OCI-LY7 (cell line): ENCODE measurements around the gene AKT3. TPM values are rescaled to one million over a fixed set of nuclear protein-coding genes. Genes with fewer than 3 reads are reported as not detected.

Experiments
- BruUV-seq: library from RNA; stranded (reverse); fragments of 400-500 nt; replicated peaks from 2 replicates; lab custom pipeline; 2021; lab: Mats Ljungman, UMichigan
- CTCF ChIA-PET: fragments of 300-600 bp; sonication (Branson Sonifier 250); formaldehyde crosslinking; loops from one replicate; lab custom pipeline; 2022; ENCODE audit warnings: antibody characterized with exemption; ENCODE audit not compliant: unreplicated experiment; lab: Charles Lee
- POLR2A ChIA-PET: fragments of 300-600 bp; sonication (Branson Sonifier 250); formaldehyde crosslinking; loops from one replicate; lab custom pipeline; 2022; ENCODE audit warnings: antibody characterized with exemption; lab: Charles Lee
- DNase-seq: peaks from one replicate; pipeline ENCODE4 v3.0.0-alpha.2; 2015; ENCODE audit warnings: low spot score
- H2AFZ ChIP-seq: fragments of 200-600 bp; sonication (generic), shearing (Covaris generic); 2 replicates; pipeline ENCODE4 v1.6.1; 2014; ENCODE audit warnings: mild to moderate bottlenecking, antibody characterized with exemption, low read length, moderate library complexity
- H3K27ac ChIP-seq: fragments of 200-600 bp; sonication (generic); 2 replicates; pipeline ENCODE4 v1.5.1; 2014; ENCODE audit warnings: mixed run types, low read depth, mild to moderate bottlenecking, moderate library complexity, low read length, inconsistent platforms; ENCODE audit not compliant: poor library complexity, severe bottlenecking
- H3K36me3 ChIP-seq: fragments of 200-600 bp; sonication (generic); 2 replicates; pipeline ENCODE4 v1.6.1; 2014; ENCODE audit warnings: mild to moderate bottlenecking, antibody characterized with exemption, low read length, moderate library complexity, mixed read lengths; ENCODE audit not compliant: insufficient read depth
- H3K4me1 ChIP-seq: fragments of 200-600 bp; sonication (generic); 2 replicates; pipeline ENCODE4 v1.5.1; 2014; ENCODE audit warnings: mild to moderate bottlenecking, low read length; ENCODE audit not compliant: insufficient read depth, poor library complexity, severe bottlenecking
- H3K4me2 ChIP-seq: fragments of 200-600 bp; sonication (generic); 2 replicates; pipeline ENCODE4 v1.6.1; 2014; ENCODE audit warnings: mild to moderate bottlenecking, low read length
- H3K4me3 ChIP-seq: fragments of 200-600 bp; sonication (generic); 2 replicates; pipeline ENCODE4 v1.5.1; 2014; ENCODE audit warnings: mild to moderate bottlenecking, low read depth, low read length; ENCODE audit not compliant: poor library complexity, severe bottlenecking
- H3K79me2 ChIP-seq: fragments of 200-600 bp; sonication (generic); 2 replicates; pipeline ENCODE4 v1.6.1; 2016; ENCODE audit warnings: low read depth, mild to moderate bottlenecking, low read length, moderate library complexity, mixed read lengths; ENCODE audit not compliant: insufficient read depth
- H3K9me2 ChIP-seq: fragments of 200-600 bp; sonication (generic); 2 replicates; pipeline ENCODE4 v1.6.1; 2016; ENCODE audit warnings: mild to moderate bottlenecking, low read length, mixed read lengths; ENCODE audit not compliant: insufficient read depth
- H3K9me3 ChIP-seq: fragments of 200-600 bp; sonication (generic); 2 replicates; pipeline ENCODE4 v1.6.1; 2014; ENCODE audit warnings: mild to moderate bottlenecking, mixed run types, low read length, mixed read lengths
- H4K20me1 ChIP-seq: fragments of 200-600 bp; sonication (generic); 2 replicates; pipeline ENCODE4 v1.6.1; 2014; ENCODE audit warnings: mild to moderate bottlenecking, antibody characterized with exemption, low read length, moderate library complexity, mixed read lengths; ENCODE audit not compliant: insufficient read depth
- EZH2phosphoT487 ChIP-seq: fragments of 200-600 bp; sonication (generic); IDR thresholded peaks from 2 replicates; pipeline ENCODE4 v1.6.1; 2018; ENCODE audit warnings: low read depth, borderline replicate concordance, mild to moderate bottlenecking, mixed run types, antibody characterized with exemption, low read length, moderate library complexity, mixed read lengths
- intact Hi-C: fragments of 100-400 bp; cut with micrococcal nuclease; formaldehyde crosslinking; loops from one replicate; pipeline ENCODE4 v1.10.0; 2022; ENCODE audit not compliant: unreplicated experiment
- total RNA-seq, 2 experiments: library from RNA; depleted of rRNA in 1 of 2; stranded (reverse); fragments of >200 nt in 1 of 2; shearing (Covaris generic) in 1 of 2; gene quantifications; 2 replicates each; pipeline ENCODE4 v1.2.3, GENCODE V29; 2014 to 2022
- TF ChIP-seq, protein P1 (sequence below): fragments of 200-600 bp; sonication (generic); conservative IDR thresholded peaks from 2 replicates; pipeline ENCODE4 v1.5.1; 2014; ENCODE audit warnings: mild to moderate bottlenecking, antibody characterized with exemption, low read length, moderate library complexity, mixed read lengths

AKT3 gene
- total RNA-seq, 2 experiments from 2014 or later = 0.29 TPM; not detected in 1

DNA sequence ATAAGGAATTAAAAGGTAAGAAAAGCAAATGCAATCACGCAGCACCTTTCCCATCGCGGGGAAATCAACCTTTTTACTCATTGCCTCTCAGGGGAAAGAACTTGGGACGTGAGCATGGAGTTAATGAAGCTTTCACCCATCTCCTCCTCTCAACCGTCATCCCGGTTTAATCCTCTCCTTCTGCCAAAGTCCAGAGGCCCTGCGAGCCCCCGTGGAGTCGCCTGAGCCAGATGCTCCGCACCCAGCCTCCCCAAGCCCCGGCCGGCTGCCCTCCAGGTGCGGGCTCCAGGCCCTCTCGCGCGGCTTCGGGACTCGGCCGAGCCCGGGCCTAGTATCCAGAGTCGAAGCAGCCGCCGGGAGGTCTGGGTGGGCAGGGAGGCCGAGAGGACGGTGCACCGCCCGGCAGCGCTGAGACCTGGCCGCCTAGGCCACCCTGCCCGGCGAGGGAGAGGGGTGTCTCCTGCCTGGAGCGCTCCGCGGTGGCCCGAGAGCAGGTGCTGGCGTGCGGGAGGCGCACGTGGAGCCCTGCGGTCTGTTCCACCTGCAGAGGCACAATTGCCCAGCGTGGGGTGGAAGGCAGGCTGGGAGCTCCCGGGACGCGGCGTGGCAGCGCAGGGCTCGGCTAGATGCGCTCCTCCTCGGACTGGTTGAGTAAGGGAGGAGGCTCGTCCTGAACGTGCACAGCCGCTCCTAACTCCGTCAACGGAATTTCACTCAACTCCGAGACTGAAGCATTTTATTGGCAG is 375.7 kb downstream of the AKT3 start:
- H4K20me1 ChIP-seq = no peaks in the 10 kb centered on the region
- H3K9me2 ChIP-seq = no peaks in the 10 kb centered on the region
- H3K27ac ChIP-seq = no peak overlapping the region
- no peaks in the 10 kb centered on the region for H3K9me3 ChIP-seq
- no peak overlapping the region for H3K4me2 ChIP-seq
- H3K4me1 ChIP-seq = peaks cover 7% of the 10 kb centered on the region
- no peaks in the 10 kb centered on the region for H3K79me2 ChIP-seq
- ChIA-PET CTCF (no interaction called here), POLR2A (no interaction called here)
- DNase-seq = no peak
- intact Hi-C loops = no loop called here
- no TSS peak for BruUV-seq
- no peak overlapping the region for H3K4me3 ChIP-seq
- TF ChIP-seq, protein P1, sequence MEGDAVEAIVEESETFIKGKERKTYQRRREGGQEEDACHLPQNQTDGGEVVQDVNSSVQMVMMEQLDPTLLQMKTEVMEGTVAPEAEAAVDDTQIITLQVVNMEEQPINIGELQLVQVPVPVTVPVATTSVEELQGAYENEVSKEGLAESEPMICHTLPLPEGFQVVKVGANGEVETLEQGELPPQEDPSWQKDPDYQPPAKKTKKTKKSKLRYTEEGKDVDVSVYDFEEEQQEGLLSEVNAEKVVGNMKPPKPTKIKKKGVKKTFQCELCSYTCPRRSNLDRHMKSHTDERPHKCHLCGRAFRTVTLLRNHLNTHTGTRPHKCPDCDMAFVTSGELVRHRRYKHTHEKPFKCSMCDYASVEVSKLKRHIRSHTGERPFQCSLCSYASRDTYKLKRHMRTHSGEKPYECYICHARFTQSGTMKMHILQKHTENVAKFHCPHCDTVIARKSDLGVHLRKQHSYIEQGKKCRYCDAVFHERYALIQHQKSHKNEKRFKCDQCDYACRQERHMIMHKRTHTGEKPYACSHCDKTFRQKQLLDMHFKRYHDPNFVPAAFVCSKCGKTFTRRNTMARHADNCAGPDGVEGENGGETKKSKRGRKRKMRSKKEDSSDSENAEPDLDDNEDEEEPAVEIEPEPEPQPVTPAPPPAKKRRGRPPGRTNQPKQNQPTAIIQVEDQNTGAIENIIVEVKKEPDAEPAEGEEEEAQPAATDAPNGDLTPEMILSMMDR = no peak
- no peaks in the 10 kb centered on the region for H3K36me3 ChIP-seq
- H2AFZ ChIP-seq = no peak overlapping the region

DNA sequence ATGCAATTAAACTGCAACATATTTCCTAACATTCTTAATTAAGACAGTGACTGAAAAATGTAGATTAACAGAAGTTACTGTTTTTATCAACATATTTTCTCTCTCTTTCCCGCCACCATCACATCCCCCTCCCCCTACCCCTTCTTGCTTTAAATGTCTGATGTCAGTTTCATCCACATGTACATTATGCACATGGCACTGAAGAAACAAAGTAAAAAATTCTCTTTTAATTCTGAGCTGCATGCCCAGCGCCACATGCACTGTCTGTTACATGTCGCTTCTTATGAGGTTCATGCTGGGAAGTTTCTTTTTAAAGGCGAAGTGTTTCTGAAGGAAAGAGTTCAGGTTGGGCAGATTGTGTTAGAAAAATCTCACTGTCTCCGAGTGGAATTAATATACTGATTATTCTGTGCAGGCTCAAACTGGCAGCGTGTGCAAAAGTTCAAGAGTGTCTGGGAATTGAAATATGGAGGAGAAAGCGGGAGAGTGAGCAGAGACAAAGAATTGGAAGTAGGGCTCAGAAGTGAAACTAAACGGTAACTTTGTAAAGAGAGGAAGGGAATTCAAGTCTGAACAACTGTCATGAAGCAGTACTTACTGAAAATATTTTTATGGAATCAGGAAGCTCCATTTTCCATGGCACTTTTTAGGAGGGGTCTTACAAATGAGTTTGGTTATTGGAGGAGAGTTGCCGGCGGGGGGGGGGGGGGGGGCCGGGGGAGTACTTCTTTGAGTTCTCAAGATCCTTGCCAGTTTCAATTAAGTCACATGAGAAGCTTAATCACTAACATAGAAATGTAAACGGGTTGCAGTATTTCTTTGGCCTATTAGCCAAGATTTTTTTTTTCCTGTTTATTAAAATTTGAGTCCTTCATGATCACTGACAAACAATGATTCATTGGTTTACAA is 376.6 kb downstream of the AKT3 start:
- BruUV-seq = no TSS peak
- Histone ChIP-seq H3K79me2 (no peaks in the 10 kb centered on the region), H4K20me1 (no peaks in the 10 kb centered on the region), H3K9me2 (no peaks in the 10 kb centered on the region), H2AFZ (no peak overlapping the region), H3K4me3 (no peak overlapping the region), H3K9me3 (no peaks in the 10 kb centered on the region), H3K4me1 (peaks cover 7% of the 10 kb centered on the region), H3K27ac (no peak overlapping the region), H3K36me3 (no peaks in the 10 kb centered on the region), H3K4me2 (no peak overlapping the region)
- DNase-seq = no peak
- TF ChIP-seq EZH2phosphoT487 = no peak
- TF ChIP-seq, protein P1 = no peak
- POLR2A ChIA-PET = no interaction called here
- CTCF ChIA-PET = no interaction called here
- intact Hi-C loops = no loop called here
